Hepatocyte (in vitro differentiated cells): ENCODE results near the gene CHCHD4.

Experiments used
- CTCF ChIP-seq: fragments of 200-600 bp; sonication (generic); IDR thresholded peaks from 2 replicates; pipeline ENCODE4 v1.5.1; 2016; ENCODE audit warnings: antibody characterized with exemption, mild to moderate bottlenecking; ENCODE audit not compliant: poor library complexity
- EZH2 ChIP-seq: fragments of 200-600 bp; sonication (generic); IDR thresholded peaks from 2 replicates; pipeline ENCODE4 v1.6.1; 2016; ENCODE audit warnings: antibody characterized with exemption, mild to moderate bottlenecking, borderline replicate concordance
- EZH2phosphoT487 ChIP-seq: fragments of 200-600 bp; sonication (generic); IDR thresholded peaks from one replicate; pipeline ENCODE4 v1.6.1; 2018; ENCODE audit warnings: antibody characterized with exemption, mild to moderate bottlenecking, low read depth, moderate library complexity; ENCODE audit not compliant: unreplicated experiment, severe bottlenecking

GRCh38 chr3:14158370-14158769 lies 33.7 kb upstream of the CHCHD4 start:
- TF ChIP-seq CTCF (no peak), EZH2phosphoT487 (no peak), EZH2 (no peak)
